MCF 10A (cell line): ENCODE results near the gene CHST3. TPM values are rescaled to one million over a fixed set of nuclear protein-coding genes. Genes with fewer than 3 reads are reported as not detected.
"Not testable (repeated sequence)": the region's sequence is repeated elsewhere in the genome, so short reads cannot be mapped to it uniquely, and the experiment has no call there.

ENCODE experiments used
- BruUV-seq: library from RNA; stranded (reverse); fragments of 400-500 nt; replicated peaks from 2 replicates; lab custom pipeline; 2021; lab: Mats Ljungman, UMichigan
- CTCF ChIA-PET: fragments of 300-600 bp; sonication (Branson Sonifier 250); formaldehyde crosslinking; extraction: SDS; loops from one replicate; lab custom pipeline; 2021; ENCODE audit warnings: antibody characterized with exemption, inconsistent platforms; lab: Yijun Ruan, JAX
- POLR2A ChIA-PET: fragments of 300-600, 350-650 bp; sonication (Branson Sonifier 250); formaldehyde crosslinking; extraction: SDS; loops from one replicate; lab custom pipeline; 2020; ENCODE audit warnings: antibody characterized with exemption, inconsistent platforms; lab: Yijun Ruan, JAX
- DNase-seq: peaks from one replicate; pipeline ENCODE4 v3.0.0-alpha.2; 2018; ENCODE audit not compliant: unreplicated experiment
- H3K27ac Mint-ChIP-seq: one replicate; pipeline ENCODE4 v1.8.0; 2022; ENCODE audit warnings: mild to moderate bottlenecking, low read depth, mixed read lengths; ENCODE audit not compliant: unreplicated experiment
- H3K27me3 Mint-ChIP-seq: one replicate; pipeline ENCODE4 v1.8.0; 2022; ENCODE audit warnings: mixed read lengths; ENCODE audit not compliant: insufficient read depth, unreplicated experiment
- H3K36me3 Mint-ChIP-seq: one replicate; pipeline ENCODE4 v1.8.0; 2022; ENCODE audit warnings: mild to moderate bottlenecking, moderate library complexity, mixed read lengths; ENCODE audit not compliant: insufficient read depth, unreplicated experiment
- H3K4me1 Mint-ChIP-seq: one replicate; pipeline ENCODE4 v1.8.0; 2022; ENCODE audit warnings: mixed read lengths; ENCODE audit not compliant: insufficient read depth, unreplicated experiment
- H3K4me3 Mint-ChIP-seq: one replicate; pipeline ENCODE4 v1.8.0; 2022; ENCODE audit warnings: mild to moderate bottlenecking, moderate library complexity, mixed read lengths; ENCODE audit not compliant: unreplicated experiment
- H3K9me3 Mint-ChIP-seq: one replicate; pipeline ENCODE4 v1.8.0; 2022; ENCODE audit warnings: mixed read lengths; ENCODE audit not compliant: unreplicated experiment
- intact Hi-C: fragments of 100-400 bp; cut with micrococcal nuclease; formaldehyde crosslinking; loops from 2 replicates; pipeline ENCODE4 v1.14.1; 2022
- total RNA-seq: library from RNA; stranded (reverse); gene quantifications from 2 replicates; pipeline ENCODE4 v1.2.3, GENCODE V29; 2022
- TF ChIP-seq, protein P1 (sequence below): fragments of 200-600 bp; IDR thresholded peaks from one replicate; pipeline ENCODE4 v1.8.0; 2022; ENCODE audit warnings: antibody characterized with exemption, mild to moderate bottlenecking; ENCODE audit not compliant: unreplicated experiment

The CHST3 gene
- total RNA-seq, 1 experiment from 2014 or later = 28.7 TPM

- TF ChIP-seq, protein P1, sequence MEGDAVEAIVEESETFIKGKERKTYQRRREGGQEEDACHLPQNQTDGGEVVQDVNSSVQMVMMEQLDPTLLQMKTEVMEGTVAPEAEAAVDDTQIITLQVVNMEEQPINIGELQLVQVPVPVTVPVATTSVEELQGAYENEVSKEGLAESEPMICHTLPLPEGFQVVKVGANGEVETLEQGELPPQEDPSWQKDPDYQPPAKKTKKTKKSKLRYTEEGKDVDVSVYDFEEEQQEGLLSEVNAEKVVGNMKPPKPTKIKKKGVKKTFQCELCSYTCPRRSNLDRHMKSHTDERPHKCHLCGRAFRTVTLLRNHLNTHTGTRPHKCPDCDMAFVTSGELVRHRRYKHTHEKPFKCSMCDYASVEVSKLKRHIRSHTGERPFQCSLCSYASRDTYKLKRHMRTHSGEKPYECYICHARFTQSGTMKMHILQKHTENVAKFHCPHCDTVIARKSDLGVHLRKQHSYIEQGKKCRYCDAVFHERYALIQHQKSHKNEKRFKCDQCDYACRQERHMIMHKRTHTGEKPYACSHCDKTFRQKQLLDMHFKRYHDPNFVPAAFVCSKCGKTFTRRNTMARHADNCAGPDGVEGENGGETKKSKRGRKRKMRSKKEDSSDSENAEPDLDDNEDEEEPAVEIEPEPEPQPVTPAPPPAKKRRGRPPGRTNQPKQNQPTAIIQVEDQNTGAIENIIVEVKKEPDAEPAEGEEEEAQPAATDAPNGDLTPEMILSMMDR = no peak
- Mint-ChIP-seq H3K4me3 (peak overlapping the region; percentile 77), H3K9me3 (no peaks in the 10 kb centered on the region), H3K4me1 (peaks cover 74% of the 10 kb centered on the region), H3K27ac (peak overlapping the region; percentile 78), H3K36me3 (peaks cover 23% of the 10 kb centered on the region), H3K27me3 (no peaks in the 10 kb centered on the region)
- intact Hi-C loops = loop anchor here (2.0 kb wide), 1 partner anchor 33 kb away; no protein-coding TSS in a partner anchor
- ChIA-PET CTCF (interaction anchor here (0.6 to 8.9 kb wide), 6 partner anchors 10 to 360 kb away, joined by 3 to 61 read pairs (median 3); no protein-coding TSS in a partner anchor), POLR2A (interaction anchor here (0.6 to 5.2 kb wide), 20 partner anchors 7 to 346 kb away, joined by 3 to 64 read pairs (median 4); partner anchors contain the start of genes CHST3 and PSAP)
- BruUV-seq = no TSS peak
- peak; percentile 83 for DNase-seq
Observed at GRCh38 chr10:71975871-71976725, 11.9 kb downstream of the CHST3 start.

- H3K4me3 Mint-ChIP-seq, H3K27me3 Mint-ChIP-seq, intact Hi-C loops, H3K9me3 Mint-ChIP-seq, DNase-seq, BruUV-seq: not testable (repeated sequence)
- H3K4me1 Mint-ChIP-seq = peaks cover 67% of the 10 kb centered on the region
- POLR2A ChIA-PET = interaction anchor here (1.1 to 5.2 kb wide), 7 partner anchors 11 to 354 kb away, joined by 3 to 64 read pairs (median 5); partner anchors contain the start of gene CHST3
- CTCF ChIA-PET = interaction anchor here (0.8 to 8.9 kb wide), 5 partner anchors 9 to 81 kb away, joined by 3 to 61 read pairs (median 6); no protein-coding TSS in a partner anchor
- peaks cover 23% of the 10 kb centered on the region for H3K36me3 Mint-ChIP-seq
- H3K27ac Mint-ChIP-seq = peak overlapping the region; percentile 92
Observed at GRCh38 chr10:71977614-71977903, 13.4 kb downstream of the CHST3 start.

DNA sequence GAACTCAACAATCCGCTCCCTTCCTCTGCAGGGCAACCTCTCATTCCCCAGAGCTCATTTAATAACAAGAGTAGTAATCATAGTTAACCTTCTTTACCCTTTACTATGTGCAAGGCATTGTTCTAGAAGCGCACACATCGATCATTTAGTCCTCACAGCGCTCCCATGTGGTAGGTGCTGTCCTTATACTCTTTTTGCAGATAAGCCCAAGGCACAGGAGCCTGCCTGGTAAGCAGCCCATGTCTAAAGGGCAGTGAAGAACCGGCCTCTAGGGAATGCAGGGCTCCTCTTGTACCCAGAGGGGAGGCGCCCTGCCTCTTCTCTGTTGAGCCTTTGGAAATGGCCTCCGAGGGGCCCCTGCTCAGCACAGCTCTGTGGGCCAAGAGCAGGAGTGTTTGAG is 14.3 kb downstream of the CHST3 start:
- no TSS peak for BruUV-seq
- intact Hi-C loops = no loop called here
- Mint-ChIP-seq H3K4me1 (peaks cover 58% of the 10 kb centered on the region), H3K36me3 (peaks cover 32% of the 10 kb centered on the region), H3K4me3 (no peak overlapping the region), H3K27me3 (no peaks in the 10 kb centered on the region), H3K9me3 (no peaks in the 10 kb centered on the region), H3K27ac (peak overlapping the region; percentile 92)
- CTCF ChIA-PET = interaction anchor here (1.0 to 8.9 kb wide), 4 partner anchors 8 to 69 kb away, joined by 3 to 61 read pairs (median 8); no protein-coding TSS in a partner anchor
- DNase-seq = no peak
- POLR2A ChIA-PET = interaction anchor here (1.4 kb wide), 1 partner anchor 20 kb away, joined by 7 read pairs; no protein-coding TSS in a partner anchor
- TF ChIP-seq, protein P1 = no peak

GRCh38 chr10:71978988-71979691 is 14.9 kb downstream of the CHST3 start:
- intact Hi-C loops = no loop called here
- Mint-ChIP-seq H3K27me3 (no peaks in the 10 kb centered on the region), H3K4me1 (peaks cover 51% of the 10 kb centered on the region), H3K9me3 (no peaks in the 10 kb centered on the region), H3K27ac (peak overlapping the region; percentile 92), H3K36me3 (peaks cover 36% of the 10 kb centered on the region), H3K4me3 (no peak overlapping the region)
- no peak for DNase-seq
- ChIA-PET POLR2A (no interaction called here), CTCF (no interaction called here)
- TF ChIP-seq, protein P1 = no peak
- no TSS peak for BruUV-seq
